ENCODE measurements around the gene NDUFAB1. TPM values are rescaled to one million over a fixed set of nuclear protein-coding genes. Genes with fewer than 3 reads are reported as not detected.
"Not testable (repeated sequence)": the region's sequence is repeated elsewhere in the genome, so short reads cannot be mapped to it uniquely, and the experiment has no call there.

Gene NDUFAB1
- total and polyA plus RNA-seq, 5 experiments from 2014 or later, result 36.8 to 220 (median 182) TPM

- H3K36me3 Mint-ChIP-seq, result peaks cover 3 to 48% (median 4%) of the 10 kb centered on the region in 3 donors
- H3K27ac Mint-ChIP-seq, DNase-seq, H3K9me3 Mint-ChIP-seq, H3K4me1 Mint-ChIP-seq, H3K4me3 Mint-ChIP-seq, POLR2A ChIA-PET, H3K27me3 Mint-ChIP-seq, ATAC-seq: not testable (repeated sequence)
Observed at GRCh38 chr16:23610905-23611304, 14.8 kb upstream of the NDUFAB1 start.

- Mint-ChIP-seq H3K9me3 (no peaks in the 10 kb centered on the region), H3K4me1 (no peaks in the 10 kb centered on the region), H3K36me3 (peaks cover 3 to 51% (median 4%) of the 10 kb centered on the region in 3 donors), H3K27me3 (no peaks in the 10 kb centered on the region), H3K4me3 (no peak overlapping the region), H3K27ac (no peak overlapping the region)
- POLR2A ChIA-PET, result no interaction called here
- DNase-seq, result no peak
- no peak for ATAC-seq
Observed at GRCh38 chr16:23609929-23610328, 13.8 kb upstream of the NDUFAB1 start.

- H3K4me3 Mint-ChIP-seq, result no peak overlapping the region
- peak overlapping the region in 2 of 10 donors; percentile 41 to 43 for H3K27ac Mint-ChIP-seq
- POLR2A ChIA-PET, result no interaction called here
- DNase-seq (no peak), ATAC-seq (no peak)
- H3K9me3 Mint-ChIP-seq, result no peaks in the 10 kb centered on the region
- no peaks in the 10 kb centered on the region for H3K27me3 Mint-ChIP-seq
- H3K36me3 Mint-ChIP-seq, result peaks cover 0 to 53% (median 4%) of the 10 kb centered on the region in 3 donors
- no peaks in the 10 kb centered on the region for H3K4me1 Mint-ChIP-seq
Observed at GRCh38 chr16:23608194-23608593, 12.1 kb upstream of the NDUFAB1 start.

GRCh38 chr16:23607726-23608125 is 11.6 kb upstream of the NDUFAB1 start:
- DNase-seq, result no peak
- POLR2A ChIA-PET, result no interaction called here
- peaks cover 0 to 54% (median 4%) of the 10 kb centered on the region in 3 donors for H3K36me3 Mint-ChIP-seq
- H3K4me3 Mint-ChIP-seq, result no peak overlapping the region
- no peaks in the 10 kb centered on the region for H3K4me1 Mint-ChIP-seq
- no peak for ATAC-seq
- H3K27ac Mint-ChIP-seq, result peak overlapping the region in 1 of 10 donors; percentile 41
- H3K9me3 Mint-ChIP-seq, result no peaks in the 10 kb centered on the region
- no peaks in the 10 kb centered on the region for H3K27me3 Mint-ChIP-seq

GRCh38 chr16:23597003-23597756 is 1.1 kb upstream of the NDUFAB1 start:
- DNase-seq (no peak), ATAC-seq (no peak)
- H3K4me1 Mint-ChIP-seq, result peaks cover 4 to 37% (median 20%) of the 10 kb centered on the region in 4 donors
- peak overlapping the region; percentile 19 to 80 (median 45) for H3K4me3 Mint-ChIP-seq
- no peaks in the 10 kb centered on the region for H3K9me3 Mint-ChIP-seq
- peak overlapping the region in 7 of 10 donors; percentile 2 to 88 (median 71) for H3K27ac Mint-ChIP-seq
- H3K27me3 Mint-ChIP-seq, result no peaks in the 10 kb centered on the region
- POLR2A ChIA-PET, result interaction anchor here (0.6 to 1.4 kb wide), 5 partner anchors 16 to 139 kb away, joined by 3 to 5 read pairs (median 3); partner anchors contain the start of genes DCTN5 and PALB2
- H3K36me3 Mint-ChIP-seq, result peaks cover 0 to 28% (median 3%) of the 10 kb centered on the region in 3 donors

- POLR2A ChIA-PET, result no interaction called here
- peaks cover 0 to 33% (median 3%) of the 10 kb centered on the region in 3 donors for H3K36me3 Mint-ChIP-seq
- no peaks in the 10 kb centered on the region for H3K27me3 Mint-ChIP-seq
- no peaks in the 10 kb centered on the region for H3K9me3 Mint-ChIP-seq
- peak overlapping the region; percentile 73 to 89 (median 80) for H3K4me3 Mint-ChIP-seq
- H3K27ac Mint-ChIP-seq, result peak overlapping the region; percentile 45 to 88 (median 71)
- ATAC-seq (no peak), DNase-seq (no peak)
- H3K4me1 Mint-ChIP-seq, result peaks cover 10 to 50% (median 33%) of the 10 kb centered on the region in 4 donors
Observed at GRCh38 chr16:23595246-23595950, 718 bp downstream of the NDUFAB1 start.

- DNase-seq (no peak), ATAC-seq (no peak)
- Mint-ChIP-seq H3K9me3 (no peaks in the 10 kb centered on the region), H3K4me1 (peaks cover 10 to 52% (median 35%) of the 10 kb centered on the region in 4 donors), H3K27me3 (no peaks in the 10 kb centered on the region), H3K4me3 (peak overlapping the region in 7 of 10 donors; percentile 11 to 50 (median 29)), H3K36me3 (peaks cover 0 to 42% (median 3%) of the 10 kb centered on the region in 3 donors), H3K27ac (peak overlapping the region in 1 of 10 donors; percentile 45)
- POLR2A ChIA-PET, result no interaction called here
Observed at GRCh38 chr16:23594186-23594585, 1.9 kb downstream of the NDUFAB1 start.

- Mint-ChIP-seq H3K27me3 (no peaks in the 10 kb centered on the region), H3K36me3 (peaks cover 0 to 79% (median 3%) of the 10 kb centered on the region in 3 donors), H3K27ac (no peak overlapping the region), H3K4me1 (peaks cover 10 to 43% (median 32%) of the 10 kb centered on the region in 4 donors), H3K9me3 (no peaks in the 10 kb centered on the region), H3K4me3 (no peak overlapping the region)
- POLR2A ChIA-PET, result no interaction called here
- no peak for DNase-seq
- ATAC-seq, result no peak
Observed at GRCh38 chr16:23590181-23590580, 5.9 kb downstream of the NDUFAB1 start.

GRCh38 chr16:23587726-23588125 is 8.4 kb downstream of the NDUFAB1 start:
- H3K4me1 Mint-ChIP-seq, result peaks cover 11 to 27% (median 17%) of the 10 kb centered on the region in 4 donors
- H3K27me3 Mint-ChIP-seq, result no peaks in the 10 kb centered on the region
- H3K36me3 Mint-ChIP-seq, result peaks cover 0 to 88% (median 5%) of the 10 kb centered on the region in 3 donors
- POLR2A ChIA-PET, result no interaction called here
- ATAC-seq, result no peak
- H3K9me3 Mint-ChIP-seq, result no peaks in the 10 kb centered on the region
- H3K4me3 Mint-ChIP-seq, result no peak overlapping the region
- no peak for DNase-seq
- peak overlapping the region in 1 of 10 donors; percentile 11 for H3K27ac Mint-ChIP-seq

GRCh38 chr16:23584186-23585076 is 11.7 kb downstream of the NDUFAB1 start:
- Mint-ChIP-seq H3K4me3 (peak overlapping the region in 2 of 10 donors; percentile 22 to 24), H3K9me3 (no peaks in the 10 kb centered on the region), H3K27ac (peak overlapping the region in 1 of 10 donors; percentile 85), H3K36me3 (peaks cover 0 to 91% (median 3%) of the 10 kb centered on the region in 3 donors), H3K27me3 (no peaks in the 10 kb centered on the region), H3K4me1 (peaks cover 0 to 5% (median 4%) of the 10 kb centered on the region in 4 donors)
- no peak for ATAC-seq
- no peak for DNase-seq
- POLR2A ChIA-PET, result interaction anchor here (0.6 kb wide), 1 partner anchor 97 kb away, joined by 3 read pairs; no protein-coding TSS in a partner anchor

GRCh38 chr16:23583271-23583670 is 12.8 kb downstream of the NDUFAB1 start:
- POLR2A ChIA-PET, result not testable (repeated sequence)

GRCh38 chr16:23581764-23582163 is 14.4 kb downstream of the NDUFAB1 start:
- Mint-ChIP-seq H3K9me3 (no peaks in the 10 kb centered on the region), H3K27ac (peak overlapping the region in 1 of 10 donors; percentile 11), H3K27me3 (no peaks in the 10 kb centered on the region), H3K4me1 (peaks cover 0 to 3% (median 0%) of the 10 kb centered on the region in 4 donors), H3K4me3 (no peak overlapping the region), H3K36me3 (peaks cover 0 to 77% (median 10%) of the 10 kb centered on the region in 3 donors)
- DNase-seq, result no peak
- POLR2A ChIA-PET, result interaction anchor here (0.7 kb wide), 2 partner anchors 10 to 16 kb away, joined by 5 read pairs; no protein-coding TSS in a partner anchor
- ATAC-seq, result no peak

More at GRCh38 chr16:23583271-23583670, 12.8 kb downstream of the NDUFAB1 start:
- not testable (repeated sequence) for H3K9me3 Mint-ChIP-seq, H3K4me1 Mint-ChIP-seq, H3K27ac Mint-ChIP-seq, H3K4me3 Mint-ChIP-seq, H3K27me3 Mint-ChIP-seq, DNase-seq, ATAC-seq
- peaks cover 0 to 91% (median 10%) of the 10 kb centered on the region in 3 donors for H3K36me3 Mint-ChIP-seq

Data from naive thymus-derived CD8-positive, alpha-beta T cell (primary cell).